Effector memory CD8-positive, alpha-beta T cell (primary cell): Measurements from ENCODE around the gene KRT6A.
"Not testable (repeated sequence)": the region's sequence is repeated elsewhere in the genome, so short reads cannot be mapped to it uniquely, and the experiment has no call there.

ENCODE experiments used
- ATAC-seq: fragments of 150-1000 bp; cut with Tn5 transposase; replicated peaks from 2 replicates; pipeline ENCODE4 v1.10.0; 2021; ENCODE audit warnings: mild to moderate bottlenecking, moderate library complexity
- DNase-seq, 3 experiments: peaks; one replicate each; pipeline ENCODE4 v3.0.0; 2021
- H3K27ac Mint-ChIP-seq, 2 donors: one replicate each; pipeline ENCODE4 v1.8.0; 2022; ENCODE audit warnings: mild to moderate bottlenecking in 2 of 2, mixed read lengths in 2 of 2, moderate library complexity in 2 of 2
- H3K27me3 Mint-ChIP-seq, 2 donors: one replicate each; pipeline ENCODE4 v1.8.0; 2022; ENCODE audit warnings: mixed read lengths in 2 of 2
- H3K36me3 Mint-ChIP-seq: one replicate; pipeline ENCODE4 v1.8.0; 2022; ENCODE audit warnings: mild to moderate bottlenecking, moderate library complexity, mixed read lengths; ENCODE audit not compliant: insufficient read depth
- H3K4me1 Mint-ChIP-seq, 2 donors: one replicate each; pipeline ENCODE4 v1.8.0; 2022; ENCODE audit warnings: low read depth in 2 of 2, mixed read lengths in 2 of 2
- H3K4me3 Mint-ChIP-seq, 2 donors: one replicate each; pipeline ENCODE4 v1.8.0; 2022; ENCODE audit warnings: mild to moderate bottlenecking in 2 of 2, mixed read lengths in 2 of 2, moderate library complexity in 2 of 2
- H3K9me3 Mint-ChIP-seq, 2 donors: one replicate each; pipeline ENCODE4 v1.8.0; 2022; ENCODE audit warnings: mixed read lengths in 2 of 2

The KRT6A gene

GRCh38 chr12:52454411-52455201 lies 38.5 kb downstream of the KRT6A start:
- Mint-ChIP-seq H3K4me3 (no peak overlapping the region), H3K9me3 (no peaks in the 10 kb centered on the region), H3K27ac (peak overlapping the region in 1 of 2 donors; percentile 3), H3K36me3 (no peaks in the 10 kb centered on the region), H3K27me3 (peaks cover 8 to 28% of the 10 kb centered on the region in 2 donors), H3K4me1 (peaks cover 12 to 13% of the 10 kb centered on the region in 2 donors)
- no peak for ATAC-seq
- DNase-seq, result no peak

DNA sequence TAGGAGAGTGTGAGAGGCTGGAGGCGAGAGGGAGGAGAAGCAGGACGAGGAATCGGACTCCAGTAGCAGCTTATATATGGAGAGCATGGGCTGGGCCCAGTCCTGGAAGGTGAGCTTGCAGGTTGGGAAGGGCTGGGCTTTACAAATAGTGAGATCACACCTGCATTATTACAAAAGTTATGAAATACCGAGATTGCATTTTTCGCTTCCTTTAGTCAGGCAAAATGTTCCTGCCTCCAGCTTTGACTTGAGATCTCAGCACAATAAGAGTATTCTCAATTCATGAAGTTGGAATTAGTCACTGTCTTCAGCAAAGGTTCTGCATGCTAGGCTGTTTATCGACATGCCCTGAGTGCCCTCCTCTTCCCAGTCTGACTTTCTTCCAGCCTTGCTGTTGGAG lies 41.0 kb downstream of the KRT6A start, which contains the start of gene KRT6B:
Gene KRT6B, minus strand, starts transcription at position 46 of the 400 bp plus-strand sequence. CDS start 68 bp downstream, outside the sequence.
- Mint-ChIP-seq H3K4me3 (no peak within 1 kb of the TSS), H3K4me1 (peaks cover 15 to 18% of the 10 kb centered on the region in 2 donors), H3K27ac (no peak within 1 kb of the TSS), H3K9me3 (no peaks in the 10 kb centered on the region), H3K36me3 (peaks cover 4% of the 10 kb centered on the region), H3K27me3 (peaks cover 5 to 35% of the 10 kb centered on the region in 2 donors)
- ATAC-seq, result no peak
- DNase-seq, result no peak

- H3K9me3 Mint-ChIP-seq, result no peaks in the 10 kb centered on the region
- DNase-seq (no peak), ATAC-seq (no peak)
- peaks cover 6 to 8% of the 10 kb centered on the region in 2 donors for H3K4me1 Mint-ChIP-seq
- H3K4me3 Mint-ChIP-seq, result no peak overlapping the region
- peaks cover 11 to 67% of the 10 kb centered on the region in 2 donors for H3K27me3 Mint-ChIP-seq
- no peak overlapping the region for H3K27ac Mint-ChIP-seq
- peaks cover 4% of the 10 kb centered on the region for H3K36me3 Mint-ChIP-seq
These were observed 44.8 kb downstream of the KRT6A start for GRCh38 chr12:52448228-52448627.

GRCh38 chr12:52447196-52447595 lies 45.9 kb downstream of the KRT6A start:
- ATAC-seq, H3K27ac Mint-ChIP-seq, H3K9me3 Mint-ChIP-seq, H3K4me1 Mint-ChIP-seq, H3K36me3 Mint-ChIP-seq, DNase-seq, H3K4me3 Mint-ChIP-seq: not testable (repeated sequence)
- H3K27me3 Mint-ChIP-seq, result peaks cover 21 to 77% of the 10 kb centered on the region in 2 donors

- DNase-seq, result no peak
- no peak overlapping the region for H3K4me3 Mint-ChIP-seq
- peaks cover 6 to 8% of the 10 kb centered on the region in 2 donors for H3K4me1 Mint-ChIP-seq
- peaks cover 4% of the 10 kb centered on the region for H3K36me3 Mint-ChIP-seq
- H3K27me3 Mint-ChIP-seq, result peaks cover 21 to 77% of the 10 kb centered on the region in 2 donors
- no peaks in the 10 kb centered on the region for H3K9me3 Mint-ChIP-seq
- no peak for ATAC-seq
- no peak overlapping the region for H3K27ac Mint-ChIP-seq
These were observed 46.6 kb downstream of the KRT6A start for GRCh38 chr12:52446367-52447045.

DNA sequence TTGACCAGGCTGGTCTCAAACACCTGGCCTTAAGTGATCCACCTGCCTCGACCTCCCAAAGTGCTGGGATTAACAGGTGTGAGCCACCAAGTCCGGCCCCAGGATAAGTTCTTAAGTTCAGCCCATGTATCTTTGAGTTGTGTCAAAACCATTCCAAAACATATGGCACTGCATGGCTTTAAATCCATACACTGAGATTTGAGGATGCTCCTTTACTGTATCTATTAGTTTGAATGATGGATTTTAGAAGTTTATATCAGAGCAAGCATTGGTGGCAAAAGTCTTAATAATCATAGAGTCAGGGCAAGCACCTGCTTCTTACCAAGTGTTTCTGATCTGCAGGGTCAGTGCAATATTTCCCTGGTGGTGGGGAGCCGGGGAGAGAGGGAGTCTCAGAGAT lies 47.2 kb downstream of the KRT6A start:
- Mint-ChIP-seq H3K9me3 (no peaks in the 10 kb centered on the region), H3K27me3 (peaks cover 26 to 83% of the 10 kb centered on the region in 2 donors), H3K27ac (no peak overlapping the region), H3K4me1 (peaks cover 6 to 8% of the 10 kb centered on the region in 2 donors), H3K4me3 (no peak overlapping the region), H3K36me3 (peaks cover 4% of the 10 kb centered on the region)
- ATAC-seq, result no peak
- no peak for DNase-seq

GRCh38 chr12:52444647-52445595 lies 48.1 kb downstream of the KRT6A start:
- H3K9me3 Mint-ChIP-seq, result no peaks in the 10 kb centered on the region
- ATAC-seq, result no peak
- peaks cover 29 to 83% of the 10 kb centered on the region in 2 donors for H3K27me3 Mint-ChIP-seq

DNA sequence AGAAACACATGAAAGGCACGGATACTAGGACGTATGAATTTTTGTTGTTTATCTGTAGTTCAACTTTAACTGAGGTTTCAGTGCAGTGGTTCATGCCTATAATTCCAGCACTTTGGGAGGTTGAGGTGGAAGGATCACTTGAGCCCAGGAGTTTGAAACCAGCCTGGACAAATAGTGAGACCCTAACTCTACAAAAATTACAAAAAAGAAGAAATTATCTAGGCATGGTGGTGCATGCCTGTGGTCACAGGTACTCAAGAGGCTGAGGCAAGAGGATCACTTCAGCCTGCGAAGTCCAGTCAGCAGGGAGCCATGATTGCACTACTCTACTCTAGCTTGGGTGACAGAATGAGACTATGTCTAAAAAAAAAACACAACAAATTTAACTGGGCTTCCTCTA lies 49.1 kb downstream of the KRT6A start:
- peaks cover 32 to 86% of the 10 kb centered on the region in 2 donors for H3K27me3 Mint-ChIP-seq
- peaks cover 6% of the 10 kb centered on the region in 2 donors for H3K4me1 Mint-ChIP-seq
- no peaks in the 10 kb centered on the region for H3K9me3 Mint-ChIP-seq
- no peak overlapping the region for H3K4me3 Mint-ChIP-seq
- DNase-seq (no peak), ATAC-seq (no peak)
- peaks cover 4% of the 10 kb centered on the region for H3K36me3 Mint-ChIP-seq
- no peak overlapping the region for H3K27ac Mint-ChIP-seq

More at GRCh38 chr12:52444647-52445595, 48.1 kb downstream of the KRT6A start:
- H3K4me1 Mint-ChIP-seq, result peaks cover 6% of the 10 kb centered on the region in 2 donors
- no peak for DNase-seq
- H3K36me3 Mint-ChIP-seq, result peaks cover 4% of the 10 kb centered on the region
- H3K27ac Mint-ChIP-seq, result no peak overlapping the region
- no peak overlapping the region for H3K4me3 Mint-ChIP-seq

DNA sequence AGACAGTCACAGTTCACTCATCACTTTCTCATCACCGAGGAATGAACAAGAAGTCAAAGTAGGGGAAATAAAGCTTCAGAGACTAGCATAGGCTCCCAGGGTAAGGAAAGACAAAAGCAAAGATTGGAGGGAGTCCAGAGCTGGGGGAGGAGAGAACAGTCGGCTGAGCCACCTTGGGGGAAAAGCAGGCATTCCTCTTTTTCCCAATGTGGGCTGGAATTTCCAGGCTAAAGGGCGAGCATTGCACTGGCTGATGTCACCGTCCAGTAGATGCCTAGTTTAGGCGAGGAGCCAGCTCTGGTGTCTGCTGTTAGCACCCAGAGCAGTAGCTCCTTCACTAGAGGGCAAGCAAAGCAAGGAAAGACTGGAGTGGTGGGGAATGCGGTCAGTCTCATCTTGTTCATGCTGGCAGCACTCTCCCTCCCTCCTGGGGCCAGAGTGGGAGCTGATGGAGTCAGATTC lies 50.4 kb downstream of the KRT6A start:
- no peak for DNase-seq
- Mint-ChIP-seq H3K27me3 (peaks cover 32 to 80% of the 10 kb centered on the region in 2 donors), H3K4me1 (peaks cover 0 to 5% of the 10 kb centered on the region in 2 donors), H3K27ac (no peak overlapping the region), H3K36me3 (no peaks in the 10 kb centered on the region), H3K4me3 (no peak overlapping the region), H3K9me3 (no peaks in the 10 kb centered on the region)
- ATAC-seq, result no peak

DNA sequence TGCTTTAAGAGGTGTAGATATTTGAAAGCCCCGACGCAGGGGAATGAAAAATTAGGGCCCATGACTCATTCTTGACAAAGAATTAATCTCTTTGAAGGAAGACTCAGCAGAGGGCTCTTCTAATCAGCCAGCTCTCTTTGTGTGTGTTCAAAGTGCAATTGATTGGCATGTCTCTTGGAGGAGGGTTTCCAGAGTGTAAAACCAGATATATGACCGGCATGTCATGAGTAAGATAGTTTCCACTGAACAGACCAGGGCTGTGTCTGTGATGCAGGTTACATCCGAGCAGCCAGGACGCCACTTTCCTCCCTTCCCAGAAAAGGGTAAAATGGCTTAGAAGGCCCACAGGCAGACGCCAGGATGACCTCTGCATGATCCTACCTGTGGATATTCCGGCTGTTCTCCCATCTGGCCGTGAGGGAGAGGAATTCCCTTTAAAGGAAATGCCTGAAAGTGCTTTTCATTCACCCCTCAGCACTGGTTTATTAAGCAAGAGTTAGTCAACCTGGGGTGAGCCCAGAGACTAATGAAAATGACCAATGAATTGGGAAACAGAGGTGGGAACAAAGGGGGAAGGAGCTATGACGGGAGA lies 51.6 kb downstream of the KRT6A start:
- H3K4me3 Mint-ChIP-seq, result no peak overlapping the region
- H3K4me1 Mint-ChIP-seq, result peaks cover 0 to 7% of the 10 kb centered on the region in 2 donors
- no peak overlapping the region for H3K27ac Mint-ChIP-seq
- no peak for ATAC-seq
- DNase-seq, result no peak
- H3K9me3 Mint-ChIP-seq, result no peaks in the 10 kb centered on the region
- H3K27me3 Mint-ChIP-seq, result peaks cover 38 to 83% of the 10 kb centered on the region in 2 donors
- H3K36me3 Mint-ChIP-seq, result no peaks in the 10 kb centered on the region

DNA sequence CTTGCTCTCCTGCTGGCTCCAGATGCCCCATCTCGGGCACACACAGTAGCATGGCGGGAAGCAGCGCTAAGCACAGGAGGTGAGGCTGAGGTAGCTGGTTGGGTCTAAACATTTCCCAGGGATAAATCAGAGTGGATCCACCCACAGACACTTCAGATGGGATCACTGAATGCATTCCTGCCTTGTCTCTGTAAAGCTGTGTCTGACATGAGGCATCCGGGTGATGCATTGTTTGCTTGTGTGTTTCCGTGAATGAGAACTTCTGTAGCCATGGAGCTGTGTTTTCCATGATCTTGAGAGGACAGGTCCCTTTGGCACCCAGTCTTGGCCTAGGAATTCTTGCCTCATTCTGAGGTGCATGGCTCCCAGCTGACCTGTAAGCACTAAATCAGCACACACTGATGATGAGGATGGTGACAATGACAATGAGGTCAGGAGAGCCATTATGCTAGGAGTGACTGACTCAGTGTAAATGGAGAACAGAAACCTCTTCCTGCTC lies 52.2 kb downstream of the KRT6A start:
- no peaks in the 10 kb centered on the region for H3K36me3 Mint-ChIP-seq
- DNase-seq (no peak), ATAC-seq (no peak)
- H3K4me1 Mint-ChIP-seq, result peaks cover 0 to 4% of the 10 kb centered on the region in 2 donors
- H3K27me3 Mint-ChIP-seq, result peaks cover 42 to 83% of the 10 kb centered on the region in 2 donors
- H3K27ac Mint-ChIP-seq, result no peak overlapping the region
- H3K9me3 Mint-ChIP-seq, result no peaks in the 10 kb centered on the region
- no peak overlapping the region for H3K4me3 Mint-ChIP-seq

- Mint-ChIP-seq H3K4me3 (no peak overlapping the region), H3K36me3 (no peaks in the 10 kb centered on the region), H3K27ac (no peak overlapping the region), H3K9me3 (no peaks in the 10 kb centered on the region), H3K27me3 (peaks cover 49 to 90% of the 10 kb centered on the region in 2 donors), H3K4me1 (peaks cover 0 to 4% of the 10 kb centered on the region in 2 donors)
- DNase-seq (no peak), ATAC-seq (no peak)
These were observed 53.2 kb downstream of the KRT6A start for GRCh38 chr12:52439845-52440244.
